Cerebellar nuclear complex (tissue), 1 donor: Measurements from ENCODE around the gene CLEC18A.
"Not testable (repeated sequence)": the region's sequence is repeated elsewhere in the genome, so short reads cannot be mapped to it uniquely, and the experiment has no call there.

Experiments used
- DNase-seq, 2 experiments: peaks; one replicate each; lab custom pipeline; 2025; lab: John Stamatoyannopoulos, UW

CLEC18A gene

GRCh38 chr16:69952116-69952515 lies 982 bp downstream of the CLEC18A start:
- not testable (repeated sequence) for DNase-seq

- not testable (repeated sequence) for DNase-seq
These were observed 1.6 kb downstream of the CLEC18A start for GRCh38 chr16:69952572-69953355.

GRCh38 chr16:69954241-69954640 lies 3.1 kb downstream of the CLEC18A start:
- DNase-seq: not testable (repeated sequence)

GRCh38 chr16:69963312-69963711 lies 12.2 kb downstream of the CLEC18A start:
- not testable (repeated sequence) for DNase-seq

- not testable (repeated sequence) for DNase-seq
These were observed 14.0 kb downstream of the CLEC18A start for GRCh38 chr16:69964960-69965660.

- not testable (repeated sequence) for DNase-seq
These were observed 14.5 kb downstream of the CLEC18A start for GRCh38 chr16:69965661-69966054.

GRCh38 chr16:69967688-69968087 lies 16.6 kb downstream of the CLEC18A start:
- not testable (repeated sequence) for DNase-seq

GRCh38 chr16:69968125-69968524 lies 17.0 kb downstream of the CLEC18A start:
- DNase-seq: not testable (repeated sequence)

GRCh38 chr16:69969657-69970056 lies 18.5 kb downstream of the CLEC18A start:
- not testable (repeated sequence) for DNase-seq

GRCh38 chr16:69972120-69972519 lies 21.0 kb downstream of the CLEC18A start:
- not testable (repeated sequence) for DNase-seq

- DNase-seq: not testable (repeated sequence)
These were observed 21.8 kb downstream of the CLEC18A start for GRCh38 chr16:69972935-69973334.

- not testable (repeated sequence) for DNase-seq
These were observed 34.1 kb downstream of the CLEC18A start for GRCh38 chr16:69985196-69985595.

GRCh38 chr16:69997956-69998355 lies 46.8 kb downstream of the CLEC18A start:
- DNase-seq: not testable (repeated sequence)

- DNase-seq: not testable (repeated sequence)
These were observed 48.7 kb downstream of the CLEC18A start for GRCh38 chr16:69999801-70000200.

GRCh38 chr16:70003511-70003910 lies 52.4 kb downstream of the CLEC18A start:
- DNase-seq: not testable (repeated sequence)

- DNase-seq: not testable (repeated sequence)
These were observed 57.5 kb downstream of the CLEC18A start for GRCh38 chr16:70008604-70009003.

GRCh38 chr16:70010615-70011014 lies 59.5 kb downstream of the CLEC18A start:
- DNase-seq: not testable (repeated sequence)

- DNase-seq: not testable (repeated sequence)
These were observed 60.0 kb downstream of the CLEC18A start for GRCh38 chr16:70011120-70011519.

GRCh38 chr16:70012354-70012753 lies 61.2 kb downstream of the CLEC18A start:
- DNase-seq: not testable (repeated sequence)

GRCh38 chr16:70012951-70013350 lies 61.8 kb downstream of the CLEC18A start:
- DNase-seq: not testable (repeated sequence)
